HG02623 (cell line): ENCODE data around the gene SEMA3B.
A peak's percentile ranks its signal among the peaks of the same experiment; 100 is the strongest.
"Not testable (repeated sequence)": the region's sequence is repeated elsewhere in the genome, so short reads cannot be mapped to it uniquely, and the experiment has no call there.

ENCODE experiments used
- ATAC-seq: cut with Tn5 transposase; IDR thresholded peaks from one replicate; pipeline ENCODE4 v1.9.1; 2021; ENCODE audit warnings: moderate library complexity; ENCODE audit not compliant: unreplicated experiment

Gene SEMA3B

GRCh38 chr3:50258029-50258680 lies 10.8 kb upstream of the SEMA3B start:
- no peak for ATAC-seq

GRCh38 chr3:50258979-50259378 lies 10.0 kb upstream of the SEMA3B start:
- ATAC-seq: no peak

GRCh38 chr3:50259432-50260026 lies 9.4 kb upstream of the SEMA3B start:
- peak; percentile 10 for ATAC-seq

GRCh38 chr3:50260027-50260941 lies 8.7 kb upstream of the SEMA3B start:
- ATAC-seq: peak; percentile 88

- no peak for ATAC-seq
These were observed 8.0 kb upstream of the SEMA3B start for GRCh38 chr3:50260942-50261441.

GRCh38 chr3:50261505-50261904 lies 7.4 kb upstream of the SEMA3B start:
- ATAC-seq: no peak

- not testable (repeated sequence) for ATAC-seq
These were observed 6.7 kb upstream of the SEMA3B start for GRCh38 chr3:50262200-50262599.

- no peak for ATAC-seq
These were observed 6.2 kb upstream of the SEMA3B start for GRCh38 chr3:50262778-50263177.

- ATAC-seq: no peak
These were observed 5.2 kb upstream of the SEMA3B start for GRCh38 chr3:50263478-50264382.

GRCh38 chr3:50264383-50264963 lies 4.5 kb upstream of the SEMA3B start:
- no peak for ATAC-seq

GRCh38 chr3:50264964-50265485 lies 3.9 kb upstream of the SEMA3B start:
- ATAC-seq: no peak

- no peak for ATAC-seq
These were observed 3.4 kb upstream of the SEMA3B start for GRCh38 chr3:50265571-50265970.

- ATAC-seq: no peak
These were observed 2.9 kb upstream of the SEMA3B start for GRCh38 chr3:50266017-50266416.

- no peak for ATAC-seq
These were observed 2.1 kb upstream of the SEMA3B start for GRCh38 chr3:50266836-50267235.

- no peak for ATAC-seq
These were observed 1.6 kb upstream of the SEMA3B start for GRCh38 chr3:50267280-50267913.

GRCh38 chr3:50268276-50268675 lies 671 bp upstream of the SEMA3B start:
- ATAC-seq: no peak

- no peak for ATAC-seq
These were observed 513 bp downstream of the SEMA3B start for GRCh38 chr3:50269460-50269859.

GRCh38 chr3:50269977-50270413 lies 1.0 kb downstream of the SEMA3B start:
- no peak for ATAC-seq

- ATAC-seq: no peak
These were observed 1.7 kb downstream of the SEMA3B start for GRCh38 chr3:50270422-50271224.
